ENCODE measurements around the gene HLF.

Gene HLF

GRCh38 chr17:55286681-55287589 lies 22.2 kb downstream of the HLF start:
- no peak for FAIRE-seq
- no peak for DNase-seq (ENCODE audit: insufficient read length, low spot score)
- no peak for TF ChIP-seq CTCF (IDR thresholded peaks at IDR 0.05; ENCODE audit: insufficient read depth, missing control alignments)

GRCh38 chr17:55288356-55289105 lies 23.8 kb downstream of the HLF start:
- no peak for TF ChIP-seq CTCF (IDR thresholded peaks at IDR 0.05; ENCODE audit: insufficient read depth, missing control alignments)
- DNase-seq (ENCODE audit: insufficient read length, low spot score) = no peak
- no peak for FAIRE-seq

DNA sequence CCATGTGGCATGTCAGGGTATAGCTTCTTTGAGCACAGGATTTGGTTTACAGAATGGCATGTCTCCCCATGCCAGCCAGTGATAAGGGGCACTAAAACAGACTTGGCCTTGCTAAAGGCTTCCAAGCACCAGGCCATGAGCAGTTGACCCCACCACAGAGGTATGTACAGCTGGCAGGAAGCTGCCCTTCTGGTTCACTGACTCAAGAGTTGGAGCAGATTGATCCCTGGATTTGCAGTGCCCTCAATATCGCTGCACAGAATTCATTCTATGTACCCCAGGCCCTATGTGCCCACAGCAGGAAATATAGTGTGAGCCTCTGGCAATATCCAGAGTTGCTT lies 24.3 kb downstream of the HLF start:
- FAIRE-seq (no peak), DNase-seq (ENCODE audit: insufficient read length, low spot score) (no peak)
- no peak for TF ChIP-seq CTCF (IDR thresholded peaks at IDR 0.05; ENCODE audit: insufficient read depth, missing control alignments)

DNA sequence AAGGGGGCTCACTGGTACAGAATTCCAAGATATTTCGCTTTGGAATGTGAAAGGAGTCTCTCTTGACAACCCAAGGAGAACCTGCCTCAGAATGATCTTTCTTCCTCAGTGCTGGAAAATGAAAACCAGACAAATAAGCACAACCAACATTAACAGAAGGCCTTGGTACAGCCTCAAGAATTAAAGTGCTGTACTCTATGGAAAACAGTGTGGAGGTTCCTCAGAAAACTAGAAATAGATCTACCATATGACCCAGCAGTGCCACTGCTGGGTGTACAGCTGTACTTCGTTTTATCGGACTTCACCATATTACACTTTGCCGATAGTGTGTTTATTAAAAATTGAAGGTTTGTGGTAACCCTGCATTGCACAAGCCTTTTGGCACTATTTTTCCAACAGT lies 25.2 kb downstream of the HLF start:
- no peak for TF ChIP-seq CTCF (IDR thresholded peaks at IDR 0.05; ENCODE audit: insufficient read depth, missing control alignments)
- DNase-seq (ENCODE audit: insufficient read length, low spot score) = no peak
- FAIRE-seq = no peak

- no peak for TF ChIP-seq CTCF (IDR thresholded peaks at IDR 0.05; ENCODE audit: insufficient read depth, missing control alignments)
- DNase-seq (ENCODE audit: insufficient read length, low spot score) (no peak), FAIRE-seq (no peak)
Observed at GRCh38 chr17:55290492-55291113, 25.8 kb downstream of the HLF start.

- no peak for TF ChIP-seq CTCF (IDR thresholded peaks at IDR 0.05; ENCODE audit: insufficient read depth, missing control alignments)
- DNase-seq (ENCODE audit: insufficient read length, low spot score) (no peak), FAIRE-seq (no peak)
Observed at GRCh38 chr17:55291114-55291507, 26.4 kb downstream of the HLF start.
